Neutrophil (primary cell): ENCODE measurements around the gene FAM43B.

Experiments
- H3K27ac ChIP-seq: fragments of 200-600 bp; sonication (generic); 2 replicates; pipeline ENCODE4 v1.5.1; 2016; ENCODE audit warnings: mild to moderate bottlenecking, moderate library complexity
- H3K27me3 ChIP-seq: fragments of 200-600 bp; sonication (generic); 2 replicates; pipeline ENCODE4 v1.6.0; 2016; ENCODE audit warnings: mild to moderate bottlenecking
- H3K36me3 ChIP-seq: fragments of 200-600 bp; sonication (generic); 2 replicates; pipeline ENCODE4 v1.5.1; 2017
- H3K4me1 ChIP-seq, 2 experiments: fragments of 200-600 bp in 1 of 2; sonication (generic) in 1 of 2; 1 replicate in 1 of 2; 2 replicates in 1 of 2; pipeline versions ENCODE4 v1.5.1 to v1.6.1; 2013 to 2016; ENCODE audit warnings: low read depth in 1 of 2, low read length in 1 of 2, mild to moderate bottlenecking in 1 of 2, moderate library complexity in 1 of 2; ENCODE audit not compliant: control insufficient read depth in 1 of 2, insufficient read depth in 1 of 2
- H3K4me3 ChIP-seq, 2 experiments: fragments of 200-600 bp in 1 of 2; sonication (generic) in 1 of 2; 1 replicate in 1 of 2; 2 replicates in 1 of 2; pipeline ENCODE4 v1.5.1; 2013 to 2016; ENCODE audit warnings: low read depth in 1 of 2, low read length in 1 of 2, mild to moderate bottlenecking in 1 of 2, moderate library complexity in 1 of 2
- H3K9me3 ChIP-seq: fragments of 200-600 bp; sonication (generic); 2 replicates; pipeline ENCODE4 v1.5.1; 2016
- TF ChIP-seq, protein P1 (sequence below): fragments of 200-600 bp; sonication (generic); IDR thresholded peaks from 2 replicates; pipeline ENCODE4 v1.5.1; 2016; ENCODE audit warnings: antibody characterized with exemption

FAM43B gene

GRCh38 chr1:20588634-20589225 lies 36.4 kb downstream of the FAM43B start, which contains the start of gene CDA:
TSS of gene CDA (plus strand) at chr1:20589097. CDS start at chr1:20589130, 33 bp downstream.
- peak within 1 kb of the TSS; percentile 98 for H3K27ac ChIP-seq
- H3K27me3 ChIP-seq, result no peaks in the 10 kb centered on the region
- H3K4me3 ChIP-seq, result peak within 1 kb of the TSS; percentile 85 to 98

GRCh38 chr1:20589331-20590278 lies 37.2 kb downstream of the FAM43B start:
- peaks cover 31% of the 10 kb centered on the region for H3K36me3 ChIP-seq
- H3K4me1 ChIP-seq, result peaks cover 61 to 79% of the 10 kb centered on the region in 2 experiments
- no peaks in the 10 kb centered on the region for H3K27me3 ChIP-seq
- TF ChIP-seq, protein P1, sequence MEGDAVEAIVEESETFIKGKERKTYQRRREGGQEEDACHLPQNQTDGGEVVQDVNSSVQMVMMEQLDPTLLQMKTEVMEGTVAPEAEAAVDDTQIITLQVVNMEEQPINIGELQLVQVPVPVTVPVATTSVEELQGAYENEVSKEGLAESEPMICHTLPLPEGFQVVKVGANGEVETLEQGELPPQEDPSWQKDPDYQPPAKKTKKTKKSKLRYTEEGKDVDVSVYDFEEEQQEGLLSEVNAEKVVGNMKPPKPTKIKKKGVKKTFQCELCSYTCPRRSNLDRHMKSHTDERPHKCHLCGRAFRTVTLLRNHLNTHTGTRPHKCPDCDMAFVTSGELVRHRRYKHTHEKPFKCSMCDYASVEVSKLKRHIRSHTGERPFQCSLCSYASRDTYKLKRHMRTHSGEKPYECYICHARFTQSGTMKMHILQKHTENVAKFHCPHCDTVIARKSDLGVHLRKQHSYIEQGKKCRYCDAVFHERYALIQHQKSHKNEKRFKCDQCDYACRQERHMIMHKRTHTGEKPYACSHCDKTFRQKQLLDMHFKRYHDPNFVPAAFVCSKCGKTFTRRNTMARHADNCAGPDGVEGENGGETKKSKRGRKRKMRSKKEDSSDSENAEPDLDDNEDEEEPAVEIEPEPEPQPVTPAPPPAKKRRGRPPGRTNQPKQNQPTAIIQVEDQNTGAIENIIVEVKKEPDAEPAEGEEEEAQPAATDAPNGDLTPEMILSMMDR, result no peak
- peak overlapping the region; percentile 98 for H3K27ac ChIP-seq
- no peaks in the 10 kb centered on the region for H3K9me3 ChIP-seq
- H3K4me3 ChIP-seq, result peak overlapping the region; percentile 85 to 98

More at GRCh38 chr1:20588634-20589225, 36.4 kb downstream of the FAM43B start, which contains the start of gene CDA:
- peaks cover 53 to 70% of the 10 kb centered on the region in 2 experiments for H3K4me1 ChIP-seq
- no peaks in the 10 kb centered on the region for H3K9me3 ChIP-seq
- TF ChIP-seq, protein P1, result no peak
- peaks cover 22% of the 10 kb centered on the region for H3K36me3 ChIP-seq

GRCh38 chr1:20590306-20590777 lies 38.0 kb downstream of the FAM43B start:
- H3K9me3 ChIP-seq, result no peaks in the 10 kb centered on the region

DNA sequence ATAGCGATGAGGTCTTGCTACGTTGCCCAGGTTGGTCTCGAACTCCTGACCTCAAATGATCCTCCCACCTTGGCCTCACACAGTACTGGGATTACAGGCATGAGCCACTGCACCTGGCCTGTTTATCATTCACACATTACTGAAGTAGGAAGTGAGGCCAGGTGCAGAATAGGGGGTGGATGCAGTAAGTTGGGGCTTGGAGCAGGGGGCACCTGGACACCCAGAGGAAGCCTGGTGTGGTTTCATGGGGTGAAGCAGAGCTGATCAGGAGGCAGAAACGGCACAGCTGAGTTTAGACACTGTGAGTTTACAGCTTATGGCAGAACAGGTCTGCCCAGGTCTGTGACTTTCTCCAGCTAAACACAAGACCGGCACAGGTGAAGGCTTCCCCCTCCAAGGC lies 41.4 kb downstream of the FAM43B start:
- H3K36me3 ChIP-seq, result peaks cover 41% of the 10 kb centered on the region
- peak overlapping the region; percentile 98 for H3K27ac ChIP-seq
- H3K4me3 ChIP-seq, result peak overlapping the region in 1 of 2 experiments; percentile 34
- no peaks in the 10 kb centered on the region for H3K27me3 ChIP-seq
- no peaks in the 10 kb centered on the region for H3K9me3 ChIP-seq
- TF ChIP-seq, protein P1, result no peak
- H3K4me1 ChIP-seq, result peaks cover 89 to 99% of the 10 kb centered on the region in 2 experiments

More at GRCh38 chr1:20590306-20590777, 38.0 kb downstream of the FAM43B start:
- Histone ChIP-seq H3K4me1 (peaks cover 68 to 82% of the 10 kb centered on the region in 2 experiments), H3K27ac (peak overlapping the region; percentile 98), H3K27me3 (no peaks in the 10 kb centered on the region), H3K36me3 (peaks cover 39% of the 10 kb centered on the region), H3K4me3 (peak overlapping the region; percentile 85 to 98)
- TF ChIP-seq, protein P1, result peak; percentile 9

DNA sequence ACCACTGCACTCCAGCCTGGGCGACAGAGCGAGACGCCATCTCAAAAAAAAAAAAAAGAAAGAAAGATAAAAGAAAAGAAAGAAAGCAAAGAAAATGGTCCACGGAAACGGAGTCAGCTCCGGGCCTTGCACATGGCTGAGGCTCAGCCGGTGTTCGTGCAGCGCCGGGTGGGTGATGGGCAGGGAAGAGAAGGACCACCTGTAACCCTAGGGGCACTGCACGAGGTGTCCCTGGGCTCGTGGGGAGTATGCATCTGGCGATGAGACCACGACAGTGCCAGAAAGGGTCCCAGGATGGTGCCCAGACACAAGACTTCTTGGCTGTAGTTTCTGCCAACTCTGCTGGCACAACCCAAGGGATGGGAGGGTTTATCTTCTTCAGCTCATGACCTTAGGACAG lies 42.4 kb downstream of the FAM43B start:
- peak overlapping the region; percentile 98 for H3K27ac ChIP-seq
- H3K36me3 ChIP-seq, result peaks cover 41% of the 10 kb centered on the region
- peak overlapping the region in 1 of 2 experiments; percentile 24 for H3K4me3 ChIP-seq
- H3K27me3 ChIP-seq, result no peaks in the 10 kb centered on the region
- no peaks in the 10 kb centered on the region for H3K9me3 ChIP-seq
- TF ChIP-seq, protein P1, result no peak
- peaks cover 96 to 99% of the 10 kb centered on the region in 2 experiments for H3K4me1 ChIP-seq
